ENCODE results near the gene CDKAL1. TPM values are rescaled to one million over a fixed set of nuclear protein-coding genes. Genes with fewer than 3 reads are reported as not detected.

CDKAL1 gene
- total and polyA plus RNA-seq, 10 of the 15 experiments (the other 5 are each of a cell fraction or from before 2014, with no cell fraction given): 10.7 to 26.9 (median 17.3) TPM

GRCh38 chr6:21176197-21176596 lies 641.9 kb downstream of the CDKAL1 start:
- no TSS peak for BruUV-seq (replicated peaks)
- ATAC-seq: no peak
- POLR2A ChIA-PET: no interaction called here
- WGBS (ENCODE audit: insufficient coverage, insufficient replicate concordance, low lambda C conversion rate, missing lambda C conversion rate): 99% methylated on average over 4 of the region's 4 CpGs
- Histone ChIP-seq H3K36me3 (ENCODE audit: control insufficient read depth in 2 of 2, insufficient read depth in 2 of 2, low read length in 1 of 2) (no peaks in the 10 kb centered on the region), H3K4me2 (ENCODE audit: control insufficient read depth, insufficient read depth) (no peak overlapping the region), H2AFZ (ENCODE audit: control insufficient read depth, low read depth, low read length) (no peak overlapping the region), H3K27me3 (replicated peaks in 1 of 2; ENCODE audit: control insufficient read depth in 2 of 2, insufficient read depth in 2 of 2, low read length in 1 of 2) (no peaks in the 10 kb centered on the region), H3K4me1 (ENCODE audit: control insufficient read depth, insufficient read depth, low read length) (peaks cover 8% of the 10 kb centered on the region), H4K20me1 (ENCODE audit: control insufficient read depth, insufficient read depth) (no peaks in the 10 kb centered on the region), H3K27ac (ENCODE audit: control insufficient read depth, insufficient read depth) (no peak overlapping the region), H3K79me2 (ENCODE audit: control insufficient read depth, insufficient read depth, low read length) (no peaks in the 10 kb centered on the region), H3K4me3 (no peak overlapping the region), H3K9ac (ENCODE audit: control insufficient read depth, insufficient read depth, low read length) (no peak overlapping the region), H3K9me3 (replicated peaks; ENCODE audit: control insufficient read depth, insufficient read depth, low read length) (peaks cover 4% of the 10 kb centered on the region; the same call in 2 of the 3 replicates)
- RAD21 ChIA-PET (ENCODE audit: unreplicated experiment): no interaction called here
- intact Hi-C loops (cut with micrococcal nuclease; ENCODE audit: unreplicated experiment): no loop called here
- TF ChIP-seq ZNF622 (IDR thresholded peaks at IDR 0.05) (no peak), PKNOX1 (IDR thresholded peaks at IDR 0.05) (no peak), CTCF (IDR thresholded peaks at IDR 0.05 in 2 of 3, conservative IDR thresholded peaks at IDR 0.05 in 1 of 3; ENCODE audit: control insufficient read depth in 2 of 3, extremely low read depth in 1 of 3, insufficient read depth in 1 of 3, low read depth in 3 of 3, low read length in 3 of 3) (no peak), USF1 (IDR thresholded peaks at IDR 0.05; ENCODE audit: borderline replicate concordance, extremely low read length, insufficient read depth, low read depth, low read length) (no peak), BMI1 (IDR thresholded peaks at IDR 0.05; ENCODE audit: borderline replicate concordance) (no peak), SUZ12 (IDR thresholded peaks at IDR 0.05; ENCODE audit: unreplicated experiment) (no peak), NBN (IDR thresholded peaks at IDR 0.05) (no peak)
- no peak for DNase-seq (ENCODE audit: low read depth, low spot score)
- CTCF ChIA-PET: interaction anchor here (1.6 kb wide), 1 partner anchor 13 kb away, joined by 4 read pairs; no protein-coding TSS in a partner anchor
- FAIRE-seq: no peak
- SMC1A ChIA-PET (ENCODE audit: uncharacterized antibody, unreplicated experiment): interaction anchor here (0.6 to 2.8 kb wide), 2 partner anchors 11 to 759 kb away, joined by 3 to 26 read pairs; no protein-coding TSS in a partner anchor
- in situ Hi-C loops (cut with MboI): loop anchor here (25.0 kb wide), 1 partner anchor 411 kb away; the partner anchor contains the start of gene SOX4
